NCI-H146 (cell line): ENCODE results near the gene HCFC1R1.
"Not testable (repeated sequence)": the region's sequence is repeated elsewhere in the genome, so short reads cannot be mapped to it uniquely, and the experiment has no call there.

ENCODE experiments used
- DNase-seq: peaks from one replicate; lab custom pipeline; 2025; lab: John Stamatoyannopoulos, UW

Gene HCFC1R1

GRCh38 chr16:3057181-3058138 is 33.7 kb upstream of the HCFC1R1 start:
- DNase-seq = no peak

- no peak for DNase-seq
Observed at GRCh38 chr16:3056336-3057180, 32.8 kb upstream of the HCFC1R1 start.

- not testable (repeated sequence) for DNase-seq
Observed at GRCh38 chr16:3055734-3056115, 32.0 kb upstream of the HCFC1R1 start.

DNA sequence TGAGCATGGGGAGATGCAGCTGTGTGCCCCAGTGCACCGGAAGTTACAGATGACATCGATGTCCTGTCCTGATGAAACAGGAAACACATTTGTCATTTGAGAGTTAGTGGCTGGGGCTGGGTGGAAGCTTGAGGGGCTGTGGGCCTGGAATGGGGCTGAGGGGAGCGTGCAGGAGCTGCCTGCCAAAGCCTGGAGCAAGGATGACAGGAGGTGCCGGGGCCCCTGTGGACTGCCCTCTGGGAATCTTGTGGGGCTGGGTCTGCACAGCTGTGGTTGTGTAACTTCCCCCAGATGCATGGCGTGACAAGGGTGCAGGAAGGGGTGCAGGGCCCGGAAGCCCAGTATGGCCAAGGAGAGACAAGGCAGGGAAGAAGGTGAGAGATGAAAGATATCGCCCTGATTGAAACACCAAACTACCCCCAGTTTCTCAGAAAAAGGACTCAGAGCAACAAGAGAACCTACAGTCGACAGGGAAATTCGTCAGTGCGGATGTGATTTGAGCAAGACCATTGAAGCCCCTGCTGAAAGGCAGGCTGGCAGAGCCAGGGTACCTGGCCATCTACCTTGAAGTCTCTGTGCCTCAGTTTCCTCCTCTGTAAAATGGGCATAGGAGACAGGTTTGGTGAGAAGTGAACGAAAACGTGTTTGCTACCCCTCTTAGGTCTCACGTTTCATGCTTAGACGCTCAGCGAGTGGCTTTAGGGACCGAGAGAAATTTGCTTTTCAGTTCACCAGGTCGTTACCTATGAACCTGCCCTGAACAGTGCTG is 31.4 kb upstream of the HCFC1R1 start:
- no peak for DNase-seq

GRCh38 chr16:3053330-3053710 is 29.6 kb upstream of the HCFC1R1 start:
- DNase-seq = not testable (repeated sequence)

DNA sequence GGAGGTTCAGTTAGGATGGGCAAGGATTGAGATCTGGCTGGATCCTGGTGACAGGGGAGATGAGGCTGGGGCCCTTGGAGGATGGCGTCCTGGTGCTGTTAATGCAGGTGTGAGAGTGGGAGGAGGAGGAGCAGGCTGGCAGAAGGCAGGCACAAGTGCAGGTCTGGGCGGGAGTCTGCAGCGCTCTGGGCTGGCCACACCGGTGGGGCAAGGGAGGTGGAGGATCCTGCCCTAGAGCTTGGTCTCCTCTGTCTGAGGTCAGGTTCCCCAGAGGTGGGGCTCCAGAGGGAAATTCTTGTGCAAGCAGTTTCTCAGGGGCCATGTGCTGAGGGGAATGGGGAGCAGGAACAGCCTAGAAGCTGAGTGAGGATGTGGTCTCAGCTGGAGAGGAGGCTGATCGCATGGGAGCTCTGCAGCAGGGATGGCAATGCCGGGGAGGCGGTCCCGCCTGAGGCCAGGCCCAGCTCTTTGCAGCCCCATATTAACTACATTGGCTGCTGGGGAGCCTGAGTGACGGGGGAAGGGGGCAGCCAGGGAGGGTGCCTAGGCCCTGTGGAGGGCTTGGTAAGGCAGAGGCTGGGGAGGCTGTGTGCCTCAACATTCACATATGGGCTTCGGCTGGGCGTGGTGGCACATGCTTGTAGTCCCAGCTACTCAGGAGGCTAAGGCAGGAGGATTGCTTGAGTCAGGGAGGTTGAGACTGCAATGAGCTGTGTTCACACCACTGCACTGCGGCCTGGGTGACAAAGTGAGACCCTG is 29.0 kb upstream of the HCFC1R1 start:
- DNase-seq = not testable (repeated sequence)

GRCh38 chr16:3051494-3051893 is 27.8 kb upstream of the HCFC1R1 start:
- DNase-seq = no peak

DNA sequence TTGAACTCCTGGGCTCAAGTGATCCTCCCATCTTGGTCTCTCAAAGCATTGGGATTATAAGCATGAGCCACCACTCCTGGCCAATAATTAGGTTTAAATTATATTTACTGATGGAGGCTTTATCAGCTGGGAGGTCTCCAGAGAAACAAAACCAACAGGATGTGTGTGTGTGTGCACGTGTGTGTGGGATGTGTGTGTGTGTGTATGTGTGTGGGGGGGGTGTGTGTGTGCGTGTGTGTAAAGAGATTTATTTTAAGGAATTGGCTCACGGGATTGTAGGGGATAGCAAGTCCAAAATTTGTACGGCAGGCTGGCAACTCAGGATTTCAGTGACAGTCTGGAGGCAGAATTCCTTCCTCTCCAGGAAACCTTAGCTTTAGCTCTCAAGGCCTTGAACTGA is 27.3 kb upstream of the HCFC1R1 start:
- DNase-seq = peak; percentile 64

- no peak for DNase-seq
Observed at GRCh38 chr16:3050487-3050886, 26.7 kb upstream of the HCFC1R1 start.

DNA sequence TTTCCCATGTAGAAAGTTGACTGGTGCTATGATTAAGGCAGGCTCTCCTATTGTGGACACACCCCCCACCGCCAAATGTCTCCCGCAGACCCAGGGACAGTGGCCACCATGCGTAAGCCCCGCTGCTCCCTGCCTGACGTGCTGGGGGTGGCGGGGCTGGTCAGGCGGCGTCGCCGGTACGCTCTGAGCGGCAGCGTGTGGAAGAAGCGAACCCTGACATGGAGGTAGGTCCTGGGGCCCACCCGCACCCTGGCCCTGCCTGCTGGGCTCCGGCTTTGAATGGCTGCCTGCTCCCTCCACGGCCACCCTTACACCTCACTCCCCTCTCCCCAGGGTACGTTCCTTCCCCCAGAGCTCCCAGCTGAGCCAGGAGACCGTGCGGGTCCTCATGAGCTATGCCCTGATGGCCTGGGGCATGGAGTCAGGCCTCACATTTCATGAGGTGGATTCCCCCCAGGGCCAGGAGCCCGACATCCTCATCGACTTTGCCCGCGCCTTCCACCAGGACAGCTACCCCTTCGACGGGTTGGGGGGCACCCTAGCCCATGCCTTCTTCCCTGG is 26.3 kb upstream of the HCFC1R1 start:
- DNase-seq = no peak

- DNase-seq = no peak
Observed at GRCh38 chr16:3047387-3047720, 23.6 kb upstream of the HCFC1R1 start.

DNA sequence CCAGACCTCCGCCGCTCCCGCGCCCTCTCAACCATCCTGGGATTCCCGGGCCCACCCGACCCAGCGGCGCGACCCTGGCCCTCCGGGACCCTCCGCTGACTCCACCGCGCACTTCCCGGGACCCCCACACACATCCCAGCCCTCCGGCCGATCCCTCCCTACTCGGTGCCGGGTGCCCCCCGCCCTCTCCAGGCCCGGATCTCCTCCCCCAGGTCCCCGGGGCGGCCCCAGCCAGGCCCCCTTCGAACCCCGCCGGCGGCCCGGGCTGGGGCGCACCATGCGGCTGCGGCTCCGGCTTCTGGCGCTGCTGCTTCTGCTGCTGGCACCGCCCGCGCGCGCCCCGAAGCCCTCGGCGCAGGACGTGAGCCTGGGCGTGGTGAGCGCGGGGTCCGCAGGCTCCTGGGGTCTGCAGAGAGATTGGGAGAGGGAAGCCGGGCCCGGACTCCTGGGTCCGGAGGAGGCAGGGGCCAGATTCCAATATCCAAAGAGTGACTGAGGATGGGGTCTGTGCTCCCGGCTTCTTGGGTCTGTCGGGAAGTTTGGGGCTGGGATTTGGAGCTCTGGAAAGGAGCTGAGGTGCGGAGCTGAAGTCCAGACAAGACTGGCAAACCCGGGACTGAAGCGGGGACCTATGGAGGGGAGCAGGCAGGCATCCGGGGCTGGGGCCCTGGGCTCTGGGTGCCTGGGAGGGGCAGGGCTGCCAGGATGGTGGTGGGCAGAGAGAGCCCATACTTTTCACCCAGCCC is 23.1 kb upstream of the HCFC1R1 start:
- no peak for DNase-seq

DNA sequence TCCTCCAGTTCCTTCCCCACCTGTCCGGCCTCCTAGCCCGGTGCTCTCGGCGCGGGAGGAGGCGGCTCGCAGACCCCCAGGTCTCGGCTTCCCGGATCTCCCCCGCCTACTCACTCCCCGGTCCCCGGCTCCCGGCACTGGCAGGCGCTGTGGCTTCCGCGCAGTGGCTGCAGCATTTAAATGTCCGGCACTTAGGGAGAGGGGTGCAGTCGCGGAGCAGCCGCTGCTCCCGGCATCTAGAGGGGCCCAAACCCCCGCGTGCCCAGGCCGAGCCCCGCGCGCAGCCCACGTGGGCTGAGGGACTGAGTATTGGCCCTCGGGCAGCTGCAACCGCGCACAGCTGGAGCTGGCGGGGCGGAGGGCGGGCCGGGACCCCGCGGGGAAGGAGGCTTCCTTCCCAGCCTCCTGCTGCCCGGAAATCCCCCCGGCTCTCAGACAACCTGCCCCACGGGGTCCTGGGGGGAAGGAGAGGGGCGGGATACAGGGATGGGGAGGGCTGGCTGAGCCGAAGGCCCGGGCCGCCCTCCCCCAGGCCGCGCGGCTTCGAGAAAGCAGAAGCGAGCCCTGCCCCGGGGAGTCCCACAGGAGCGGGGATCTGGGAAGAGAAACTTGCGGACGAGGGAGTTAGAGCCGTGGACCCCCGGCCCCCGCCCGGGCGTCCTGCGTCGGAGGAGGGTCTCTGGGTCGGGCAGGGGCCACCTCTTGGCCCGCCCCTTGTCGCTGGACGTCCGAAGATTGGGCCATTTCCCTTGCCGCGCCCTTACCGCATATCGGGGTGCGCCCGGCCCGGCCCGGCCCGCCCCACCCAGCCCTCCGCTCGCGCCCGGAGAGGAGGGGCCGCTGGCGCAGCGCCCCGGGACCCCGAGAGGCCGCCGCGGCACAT is 22.3 kb upstream of the HCFC1R1 start, which contains the start of gene MMP25:
TSS of gene MMP25 (plus strand) at position 804 of the 883 bp plus-strand sequence. CDS start 357 bp downstream, outside the sequence.
- peak; percentile 41 for DNase-seq

DNA sequence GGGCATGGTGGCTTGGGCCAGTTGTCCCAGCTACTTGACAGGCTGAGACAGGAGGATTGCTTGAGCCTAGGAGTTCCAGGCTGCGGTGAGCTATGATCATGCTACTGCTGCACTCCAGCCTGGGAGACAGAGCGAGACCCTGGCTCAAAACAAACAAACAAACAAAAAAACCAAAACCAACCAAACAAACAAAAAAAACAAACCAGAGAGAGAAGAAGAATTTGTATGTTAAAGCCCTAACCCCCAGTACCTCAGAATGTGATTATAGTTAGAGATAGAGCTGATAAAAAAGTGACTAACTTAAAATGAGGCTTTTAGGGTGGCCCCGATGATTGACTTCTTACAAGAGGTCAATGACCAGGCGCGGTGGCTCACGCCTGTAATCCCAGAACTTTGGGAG is 21.0 kb upstream of the HCFC1R1 start:
- no peak for DNase-seq

DNA sequence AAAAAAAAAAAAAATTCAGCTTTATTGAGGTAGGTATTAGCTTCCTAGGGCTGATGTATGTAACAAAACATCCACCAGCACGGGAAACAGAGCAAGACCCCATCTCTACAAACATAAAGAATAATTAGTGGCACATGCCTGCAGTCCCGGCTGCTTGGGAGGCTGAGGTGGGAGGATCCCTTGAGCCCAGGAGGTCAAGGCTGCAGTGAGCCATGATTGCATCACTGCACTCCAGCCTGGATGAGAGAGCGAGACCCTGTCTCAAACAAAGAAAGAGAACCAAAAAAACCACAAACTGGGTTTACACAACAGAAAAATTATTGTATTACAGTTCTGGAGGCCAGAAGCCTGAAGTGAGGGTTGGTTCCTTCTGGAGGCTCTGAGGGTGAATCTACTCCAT is 18.6 kb upstream of the HCFC1R1 start:
- no peak for DNase-seq

GRCh38 chr16:3038896-3039295 is 15.2 kb upstream of the HCFC1R1 start:
- DNase-seq = no peak

GRCh38 chr16:3038256-3038655 is 14.5 kb upstream of the HCFC1R1 start:
- peak; percentile 62 for DNase-seq

DNA sequence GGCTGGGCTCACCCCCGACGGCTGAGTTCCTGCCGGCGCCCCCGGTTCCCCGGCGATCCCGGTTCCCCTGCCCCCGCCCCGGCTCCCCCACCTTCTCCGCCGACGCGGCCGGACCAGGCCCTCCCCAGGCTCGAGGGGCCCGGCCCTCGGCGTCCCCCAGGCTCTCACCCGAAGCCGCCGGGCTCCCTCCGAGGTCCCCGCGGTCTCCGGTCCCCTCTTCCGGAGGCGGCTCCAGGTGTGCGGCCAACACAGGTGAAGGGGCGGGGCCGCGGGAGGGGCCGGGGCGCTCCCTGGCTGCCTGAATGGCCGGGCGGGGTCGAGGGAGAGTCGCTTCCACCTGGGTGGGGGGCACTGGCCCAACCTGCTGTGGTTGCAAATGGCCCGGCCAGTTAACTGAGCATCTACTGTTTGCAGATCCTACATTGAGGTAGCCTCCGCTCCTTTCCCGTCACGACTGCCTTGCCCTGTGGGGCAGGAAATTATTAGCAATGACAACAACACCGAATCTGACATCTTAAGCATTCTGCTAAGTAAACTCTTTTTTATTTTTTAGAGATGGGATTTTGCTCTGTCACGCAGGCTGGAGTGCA is 13.1 kb upstream of the HCFC1R1 start, which contains the start of gene BICDL2:
TSS of gene BICDL2 (minus strand) at position 219 of the 590 bp plus-strand sequence. CDS start 1,448 bp downstream, outside the sequence.
- peak; percentile 85 for DNase-seq
